WTC11 (cell line): ENCODE measurements around the gene TBR1. TPM values are rescaled to one million over a fixed set of nuclear protein-coding genes. Genes with fewer than 3 reads are reported as not detected.

Experiments used
- ATAC-seq: fragments of 200-7000 bp; cut with Tn5 transposase; 2 replicates; pipeline ENCODE4 v1.10.0; 2021; ENCODE audit warnings: mild to moderate bottlenecking, moderate library complexity
- CTCF ChIA-PET: fragments of 300-600 bp; sonication (Branson Sonifier 250); formaldehyde crosslinking; loops from one replicate; lab custom pipeline; 2021; ENCODE audit warnings: antibody characterized with exemption; lab: Charles Lee
- POLR2A ChIA-PET: fragments of 350-600 bp; sonication (Branson Sonifier 250); formaldehyde crosslinking; loops from one replicate; lab custom pipeline; 2021; ENCODE audit warnings: antibody characterized with exemption; lab: Charles Lee
- DNase-seq: peaks from one replicate; pipeline ENCODE4 v3.0.0; 2021; ENCODE audit warnings: low spot score
- H3K27ac Mint-ChIP-seq: 2 replicates; pipeline ENCODE4 v1.8.0; 2021; ENCODE audit warnings: mixed read lengths
- H3K27me3 Mint-ChIP-seq: 2 replicates; pipeline ENCODE4 v1.8.0; 2021; ENCODE audit warnings: low read depth, mild to moderate bottlenecking, moderate library complexity, mixed read lengths
- H3K36me3 Mint-ChIP-seq: 2 replicates; pipeline ENCODE4 v1.8.0; 2021; ENCODE audit warnings: mixed read lengths
- H3K4me1 Mint-ChIP-seq: 2 replicates; pipeline ENCODE4 v1.8.0; 2022; ENCODE audit warnings: mixed read lengths
- H3K4me3 Mint-ChIP-seq: 2 replicates; pipeline ENCODE4 v1.8.0; 2021; ENCODE audit warnings: mild to moderate bottlenecking, moderate library complexity, mixed read lengths
- H3K9me3 Mint-ChIP-seq: 2 replicates; pipeline ENCODE4 v1.8.0; 2021; ENCODE audit warnings: mixed read lengths
- ATF1 ChIP-seq: sonication (generic); formaldehyde crosslinking; IDR thresholded peaks from 2 replicates; pipeline ENCODE4 v1.8.1; 2023; ENCODE audit warnings: mild to moderate bottlenecking, moderate library complexity, missing genetic modification reagents
- CREB1 ChIP-seq: sonication (generic); formaldehyde crosslinking; IDR thresholded peaks from 2 replicates; pipeline ENCODE4 v1.8.0; 2023; ENCODE audit warnings: mild to moderate bottlenecking, missing genetic modification reagents
- CREM ChIP-seq: sonication (generic); formaldehyde crosslinking; IDR thresholded peaks from 2 replicates; pipeline ENCODE4 v1.8.1; 2022; ENCODE audit warnings: mild to moderate bottlenecking, missing genetic modification reagents, moderate library complexity
- ELF4 ChIP-seq: sonication (generic); formaldehyde crosslinking; IDR thresholded peaks from 2 replicates; pipeline ENCODE4 v1.8.1; 2022; ENCODE audit warnings: low read depth, mild to moderate bottlenecking, moderate library complexity, missing genetic modification reagents
- ESRRA ChIP-seq: sonication (generic); formaldehyde crosslinking; IDR thresholded peaks from 2 replicates; pipeline ENCODE4 v1.8.1; 2022; ENCODE audit warnings: mild to moderate bottlenecking, missing genetic modification reagents, borderline replicate concordance
- ETV6 ChIP-seq: sonication (generic); formaldehyde crosslinking; IDR thresholded peaks from 2 replicates; pipeline ENCODE4 v1.8.1; 2022; ENCODE audit warnings: mild to moderate bottlenecking, missing genetic modification reagents
- FOXJ3 ChIP-seq: sonication (generic); formaldehyde crosslinking; IDR thresholded peaks from 2 replicates; pipeline ENCODE4 v1.9.0; 2021; ENCODE audit warnings: missing genetic modification reagents, mild to moderate bottlenecking, borderline replicate concordance
- FOXK1 ChIP-seq: sonication (generic); formaldehyde crosslinking; IDR thresholded peaks from 2 replicates; pipeline ENCODE4 v1.8.0; 2022; ENCODE audit warnings: mild to moderate bottlenecking, moderate library complexity, missing genetic modification reagents
- GABPB1 ChIP-seq: sonication (generic); formaldehyde crosslinking; IDR thresholded peaks from 2 replicates; pipeline ENCODE4 v1.8.1; 2023; ENCODE audit warnings: mild to moderate bottlenecking, missing genetic modification reagents
- KAT7 ChIP-seq: sonication (generic); formaldehyde crosslinking; IDR thresholded peaks from 2 replicates; pipeline ENCODE4 v1.8.1; 2023; ENCODE audit warnings: missing genetic modification reagents, mild to moderate bottlenecking, borderline replicate concordance
- MXD4 ChIP-seq: fragments of 250-450 bp; sonication (Bioruptor Pico); IDR thresholded peaks from 2 replicates; pipeline ENCODE4 v1.8.0; 2021; ENCODE audit warnings: mild to moderate bottlenecking, moderate library complexity, borderline replicate concordance
- NFATC4 ChIP-seq: fragments of 250-450 bp; sonication (Bioruptor Pico); IDR thresholded peaks from 2 replicates; pipeline ENCODE4 v1.9.0; 2021; ENCODE audit warnings: mild to moderate bottlenecking
- NR1H2 ChIP-seq: sonication (generic); formaldehyde crosslinking; IDR thresholded peaks from 2 replicates; pipeline ENCODE4 v1.9.0; 2021; ENCODE audit warnings: mild to moderate bottlenecking, moderate library complexity, missing genetic modification reagents
- RELA ChIP-seq: sonication (generic); formaldehyde crosslinking; IDR thresholded peaks from 2 replicates; pipeline ENCODE4 v1.8.1; 2022; ENCODE audit warnings: missing genetic modification reagents, mild to moderate bottlenecking, borderline replicate concordance
- SP1 ChIP-seq: sonication (generic); formaldehyde crosslinking; conservative IDR thresholded peaks from 2 replicates; pipeline ENCODE4 v1.8.1; 2022; ENCODE audit warnings: missing genetic modification reagents
- TP53 ChIP-seq: sonication (generic); formaldehyde crosslinking; IDR thresholded peaks from 2 replicates; pipeline ENCODE4 v1.8.1; 2023; ENCODE audit warnings: mild to moderate bottlenecking, missing genetic modification reagents
- ZNF138 ChIP-seq: sonication (generic); formaldehyde crosslinking; conservative IDR thresholded peaks from 2 replicates; pipeline ENCODE4 v1.8.1; 2022; ENCODE audit warnings: mild to moderate bottlenecking, moderate library complexity, missing genetic modification reagents
- ZNF232 ChIP-seq: sonication (generic); formaldehyde crosslinking; IDR thresholded peaks from 2 replicates; pipeline ENCODE4 v1.8.0; 2022; ENCODE audit warnings: mild to moderate bottlenecking, missing genetic modification reagents
- ZNF317 ChIP-seq: sonication (generic); formaldehyde crosslinking; IDR thresholded peaks from 2 replicates; pipeline ENCODE4 v1.8.1; 2023; ENCODE audit warnings: low read depth, mild to moderate bottlenecking, moderate library complexity, missing genetic modification reagents, borderline replicate concordance
- ZNF671 ChIP-seq: fragments of 250-450 bp; sonication (Bioruptor Pico); IDR thresholded peaks from 2 replicates; pipeline ENCODE4 v1.8.0; 2021; ENCODE audit warnings: mild to moderate bottlenecking
- total RNA-seq: library from RNA; stranded (reverse); gene quantifications from 3 replicates; pipeline ENCODE4 v1.2.3, GENCODE V29; 2021
- TF ChIP-seq, protein P1 (sequence below): fragments of 250-450 bp; sonication (Bioruptor Pico); conservative IDR thresholded peaks from 2 replicates; pipeline ENCODE4 v1.9.0; 2021; ENCODE audit warnings: mild to moderate bottlenecking
- TF ChIP-seq, protein P2 (sequence below): sonication (generic); formaldehyde crosslinking; IDR thresholded peaks from 2 replicates; pipeline ENCODE4 v1.8.0; 2023; ENCODE audit warnings: missing genetic modification reagents, mild to moderate bottlenecking, borderline replicate concordance
- TF ChIP-seq, protein P3 (sequence below): sonication (generic); formaldehyde crosslinking; IDR thresholded peaks from 2 replicates; pipeline ENCODE4 v1.8.1; 2022; ENCODE audit warnings: mild to moderate bottlenecking, missing genetic modification reagents, moderate library complexity, borderline replicate concordance
- TF ChIP-seq, protein P4 (sequence below): sonication (generic); formaldehyde crosslinking; IDR thresholded peaks from 2 replicates; pipeline ENCODE4 v1.8.1; 2022; ENCODE audit warnings: low read depth, missing genetic modification reagents, borderline replicate concordance

TBR1 gene
- total RNA-seq, 1 experiment from 2014 or later: not detected

DNA sequence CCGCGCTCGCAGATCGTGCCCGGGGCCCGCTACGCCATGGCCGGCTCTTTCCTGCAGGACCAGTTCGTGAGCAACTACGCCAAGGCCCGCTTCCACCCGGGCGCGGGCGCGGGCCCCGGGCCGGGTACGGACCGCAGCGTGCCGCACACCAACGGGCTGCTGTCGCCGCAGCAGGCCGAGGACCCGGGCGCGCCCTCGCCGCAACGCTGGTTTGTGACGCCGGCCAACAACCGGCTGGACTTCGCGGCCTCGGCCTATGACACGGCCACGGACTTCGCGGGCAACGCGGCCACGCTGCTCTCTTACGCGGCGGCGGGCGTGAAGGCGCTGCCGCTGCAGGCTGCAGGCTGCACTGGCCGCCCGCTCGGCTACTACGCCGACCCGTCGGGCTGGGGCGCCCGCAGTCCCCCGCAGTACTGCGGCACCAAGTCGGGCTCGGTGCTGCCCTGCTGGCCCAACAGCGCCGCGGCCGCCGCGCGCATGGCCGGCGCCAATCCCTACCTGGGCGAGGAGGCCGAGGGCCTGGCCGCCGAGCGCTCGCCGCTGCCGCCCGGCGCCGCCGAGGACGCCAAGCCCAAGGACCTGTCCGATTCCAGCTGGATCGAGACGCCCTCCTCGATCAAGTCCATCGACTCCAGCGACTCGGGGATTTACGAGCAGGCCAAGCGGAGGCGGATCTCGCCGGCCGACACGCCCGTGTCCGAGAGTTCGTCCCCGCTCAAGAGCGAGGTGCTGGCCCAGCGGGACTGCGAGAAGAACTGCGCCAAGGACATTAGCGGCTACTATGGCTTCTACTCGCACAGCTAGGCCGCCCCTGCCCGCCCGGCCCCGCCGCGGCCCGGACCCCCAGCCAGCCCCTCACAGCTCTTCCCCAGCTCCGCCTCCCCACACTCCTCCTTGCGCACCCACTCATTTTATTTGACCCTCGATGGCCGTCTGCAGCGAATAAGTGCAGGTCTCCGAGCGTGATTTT is 7.6 kb downstream of the TBR1 start:
- Mint-ChIP-seq H3K27me3 (peaks cover 99% of the 10 kb centered on the region), H3K4me1 (peaks cover 45% of the 10 kb centered on the region), H3K9me3 (no peaks in the 10 kb centered on the region), H3K36me3 (no peaks in the 10 kb centered on the region; the same call in 1 of the 2 replicates), H3K4me3 (peak overlapping the region; percentile 84), H3K27ac (no peak overlapping the region)
- ChIA-PET POLR2A (no interaction called here), CTCF (no interaction called here)
- DNase-seq: peak; percentile 53
- ATAC-seq: peak; percentile 53
- TF ChIP-seq SP1 (CRISPR knock-in tag) (0 out of 2 replicates have a peak, but pooled peaks have one; percentile 18), ZNF317 (CRISPR knock-in tag) (no peak), RELA (CRISPR knock-in tag) (peak; percentile 60; the same call in 1 of the 2 replicates), CREB1 (no peak), KAT7 (peak; percentile 65; the same call in 1 of the 2 replicates), TP53 (0 out of 2 replicates have a peak, but pooled peaks have one; percentile 22), ESRRA (CRISPR knock-in tag) (no peak), FOXK1 (peak; percentile 19; the same call in 1 of the 2 replicates), CREM (CRISPR knock-in tag) (no peak), FOXJ3 (no peak), ELF4 (CRISPR knock-in tag) (no peak), NR1H2 (no peak), NFATC4 (CRISPR knock-in tag) (no peak), ATF1 (CRISPR knock-in tag) (no peak), ZNF671 (CRISPR knock-in tag) (no peak), ZNF138 (CRISPR knock-in tag) (no peak), GABPB1 (no peak), MXD4 (CRISPR knock-in tag) (no peak), ZNF232 (CRISPR knock-in tag) (no peak), ETV6 (no peak)
- TF ChIP-seq, protein P1, sequence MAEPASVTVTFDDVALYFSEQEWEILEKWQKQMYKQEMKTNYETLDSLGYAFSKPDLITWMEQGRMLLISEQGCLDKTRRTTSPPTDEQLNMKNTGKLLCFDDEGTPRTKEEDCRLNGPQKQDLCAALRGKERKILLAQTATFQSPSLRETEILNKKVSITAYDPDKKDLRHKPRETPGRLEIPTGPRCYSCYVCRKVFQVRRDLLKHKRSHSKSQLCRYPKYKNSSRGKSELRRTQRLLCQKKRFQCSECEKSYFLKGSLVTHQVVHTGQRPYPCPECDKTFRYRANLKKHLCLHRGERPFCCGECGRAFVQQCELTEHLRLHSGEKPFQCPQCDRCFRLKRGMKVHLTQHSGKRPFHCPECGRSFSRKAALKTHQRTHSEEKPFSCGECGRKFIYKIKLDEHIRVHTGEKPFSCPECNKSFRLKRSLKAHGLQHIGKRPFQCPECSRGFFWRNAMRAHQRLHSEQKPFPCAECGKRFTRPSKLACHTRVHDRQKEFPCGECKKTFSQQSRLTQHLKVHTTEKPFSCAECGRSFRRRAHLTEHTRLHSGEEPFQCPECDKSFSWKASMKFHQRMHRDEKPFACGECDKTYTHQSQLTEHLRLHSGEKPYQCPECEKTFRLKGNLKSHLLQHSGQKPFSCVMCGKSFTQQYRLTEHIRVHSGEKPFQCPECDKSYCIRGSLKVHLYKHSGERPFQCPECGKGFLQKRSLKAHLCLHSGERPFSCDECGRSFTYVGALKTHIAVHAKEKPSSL (CRISPR knock-in tag): no peak
- TF ChIP-seq, protein P2, sequence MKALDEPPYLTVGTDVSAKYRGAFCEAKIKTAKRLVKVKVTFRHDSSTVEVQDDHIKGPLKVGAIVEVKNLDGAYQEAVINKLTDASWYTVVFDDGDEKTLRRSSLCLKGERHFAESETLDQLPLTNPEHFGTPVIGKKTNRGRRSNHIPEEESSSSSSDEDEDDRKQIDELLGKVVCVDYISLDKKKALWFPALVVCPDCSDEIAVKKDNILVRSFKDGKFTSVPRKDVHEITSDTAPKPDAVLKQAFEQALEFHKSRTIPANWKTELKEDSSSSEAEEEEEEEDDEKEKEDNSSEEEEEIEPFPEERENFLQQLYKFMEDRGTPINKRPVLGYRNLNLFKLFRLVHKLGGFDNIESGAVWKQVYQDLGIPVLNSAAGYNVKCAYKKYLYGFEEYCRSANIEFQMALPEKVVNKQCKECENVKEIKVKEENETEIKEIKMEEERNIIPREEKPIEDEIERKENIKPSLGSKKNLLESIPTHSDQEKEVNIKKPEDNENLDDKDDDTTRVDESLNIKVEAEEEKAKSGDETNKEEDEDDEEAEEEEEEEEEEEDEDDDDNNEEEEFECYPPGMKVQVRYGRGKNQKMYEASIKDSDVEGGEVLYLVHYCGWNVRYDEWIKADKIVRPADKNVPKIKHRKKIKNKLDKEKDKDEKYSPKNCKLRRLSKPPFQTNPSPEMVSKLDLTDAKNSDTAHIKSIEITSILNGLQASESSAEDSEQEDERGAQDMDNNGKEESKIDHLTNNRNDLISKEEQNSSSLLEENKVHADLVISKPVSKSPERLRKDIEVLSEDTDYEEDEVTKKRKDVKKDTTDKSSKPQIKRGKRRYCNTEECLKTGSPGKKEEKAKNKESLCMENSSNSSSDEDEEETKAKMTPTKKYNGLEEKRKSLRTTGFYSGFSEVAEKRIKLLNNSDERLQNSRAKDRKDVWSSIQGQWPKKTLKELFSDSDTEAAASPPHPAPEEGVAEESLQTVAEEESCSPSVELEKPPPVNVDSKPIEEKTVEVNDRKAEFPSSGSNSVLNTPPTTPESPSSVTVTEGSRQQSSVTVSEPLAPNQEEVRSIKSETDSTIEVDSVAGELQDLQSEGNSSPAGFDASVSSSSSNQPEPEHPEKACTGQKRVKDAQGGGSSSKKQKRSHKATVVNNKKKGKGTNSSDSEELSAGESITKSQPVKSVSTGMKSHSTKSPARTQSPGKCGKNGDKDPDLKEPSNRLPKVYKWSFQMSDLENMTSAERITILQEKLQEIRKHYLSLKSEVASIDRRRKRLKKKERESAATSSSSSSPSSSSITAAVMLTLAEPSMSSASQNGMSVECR (CRISPR knock-in tag): no peak
- TF ChIP-seq, protein P3, sequence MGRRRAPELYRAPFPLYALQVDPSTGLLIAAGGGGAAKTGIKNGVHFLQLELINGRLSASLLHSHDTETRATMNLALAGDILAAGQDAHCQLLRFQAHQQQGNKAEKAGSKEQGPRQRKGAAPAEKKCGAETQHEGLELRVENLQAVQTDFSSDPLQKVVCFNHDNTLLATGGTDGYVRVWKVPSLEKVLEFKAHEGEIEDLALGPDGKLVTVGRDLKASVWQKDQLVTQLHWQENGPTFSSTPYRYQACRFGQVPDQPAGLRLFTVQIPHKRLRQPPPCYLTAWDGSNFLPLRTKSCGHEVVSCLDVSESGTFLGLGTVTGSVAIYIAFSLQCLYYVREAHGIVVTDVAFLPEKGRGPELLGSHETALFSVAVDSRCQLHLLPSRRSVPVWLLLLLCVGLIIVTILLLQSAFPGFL (CRISPR knock-in tag): no peak
- TF ChIP-seq, protein P4, sequence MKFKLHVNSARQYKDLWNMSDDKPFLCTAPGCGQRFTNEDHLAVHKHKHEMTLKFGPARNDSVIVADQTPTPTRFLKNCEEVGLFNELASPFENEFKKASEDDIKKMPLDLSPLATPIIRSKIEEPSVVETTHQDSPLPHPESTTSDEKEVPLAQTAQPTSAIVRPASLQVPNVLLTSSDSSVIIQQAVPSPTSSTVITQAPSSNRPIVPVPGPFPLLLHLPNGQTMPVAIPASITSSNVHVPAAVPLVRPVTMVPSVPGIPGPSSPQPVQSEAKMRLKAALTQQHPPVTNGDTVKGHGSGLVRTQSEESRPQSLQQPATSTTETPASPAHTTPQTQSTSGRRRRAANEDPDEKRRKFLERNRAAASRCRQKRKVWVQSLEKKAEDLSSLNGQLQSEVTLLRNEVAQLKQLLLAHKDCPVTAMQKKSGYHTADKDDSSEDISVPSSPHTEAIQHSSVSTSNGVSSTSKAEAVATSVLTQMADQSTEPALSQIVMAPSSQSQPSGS (CRISPR knock-in tag): no peak
